Spinal cord (tissue), 10 donors: ENCODE data around the gene ZCCHC14. TPM values are rescaled to one million over a fixed set of nuclear protein-coding genes. Genes with fewer than 3 reads are reported as not detected.
A peak's percentile ranks its signal among the peaks of the same experiment; 100 is the strongest.

Experiments
- DNase-seq, 6 donors: peaks; one replicate each; pipeline versions ENCODE4 v3.0.0 to v3.0.0-alpha.2; 2013 to 2015; ENCODE audit warnings: low spot score in 6 of 6, low read depth in 4 of 6
- H3K27ac ChIP-seq: one replicate; pipeline ENCODE4 v1.5.1; 2013; ENCODE audit warnings: low read depth, low read length, control low read depth
- H3K27me3 ChIP-seq: one replicate; pipeline ENCODE4 v1.6.1; 2013; ENCODE audit warnings: low read length; ENCODE audit not compliant: control insufficient read depth, insufficient read depth
- H3K36me3 ChIP-seq: one replicate; pipeline ENCODE4 v1.6.1; 2013; ENCODE audit warnings: low read length; ENCODE audit not compliant: control insufficient read depth, insufficient read depth
- H3K4me1 ChIP-seq: one replicate; pipeline ENCODE4 v1.6.1; 2013; ENCODE audit warnings: low read length; ENCODE audit not compliant: control insufficient read depth, insufficient read depth
- H3K4me3 ChIP-seq: one replicate; pipeline ENCODE4 v1.5.1; 2013; ENCODE audit warnings: low read depth, low read length, control low read depth
- H3K9me3 ChIP-seq: one replicate; pipeline ENCODE4 v1.6.1; 2013; ENCODE audit warnings: low read length; ENCODE audit not compliant: control insufficient read depth, insufficient read depth
- WGBS: methylation state at CpG from one replicate; pipeline ENCODE4 v1.1.5; 2013; ENCODE audit warnings: missing lambda C conversion rate; ENCODE audit not compliant: insufficient coverage; 5-methylcytosine and 5-hydroxymethylcytosine counted together
- polyA plus RNA-seq, 2 donors: library from polyadenylated mRNA; unstranded; fragments of 120-200 nt; gene quantifications; one replicate each; pipeline ENCODE4 v1.2.1, GENCODE V29; 2013; ENCODE audit not compliant: insufficient read length in 2 of 2
- total RNA-seq, 2 donors: library from RNA; depleted of rRNA in 1 of 2; stranded (reverse); fragments of 120-200 nt in 1 of 2; fragments of >200 nt in 1 of 2; gene quantifications; one replicate each; pipeline versions ENCODE4 v1.2.3 to v1.2.4, GENCODE V29; 2013 to 2014
- donor health status: healthy.

The ZCCHC14 gene
- total and polyA plus RNA-seq, 4 donors = 16.8 to 43.5 (median 27.2) TPM

- Histone ChIP-seq H3K4me3 (no peak overlapping the region), H3K9me3 (no peaks in the 10 kb centered on the region), H3K27ac (peak overlapping the region; percentile 76), H3K27me3 (no peaks in the 10 kb centered on the region), H3K36me3 (peaks cover 25% of the 10 kb centered on the region), H3K4me1 (peaks cover 43% of the 10 kb centered on the region)
- DNase-seq = peak in 1 of 6 donors; percentile 27
- 66% methylated on average over 13 of the region's 22 CpGs for WGBS
Measured at GRCh38 chr16:87463722-87464690, 28.8 kb downstream of the ZCCHC14 start.

- H3K36me3 ChIP-seq = peaks cover 44% of the 10 kb centered on the region
- H3K9me3 ChIP-seq = no peaks in the 10 kb centered on the region
- H3K4me1 ChIP-seq = peaks cover 38% of the 10 kb centered on the region
- peak overlapping the region; percentile 7 for H3K27ac ChIP-seq
- 17% methylated on average over 2 of the region's 11 CpGs for WGBS
- peak in 2 of 6 donors; percentile 38 to 41 for DNase-seq
- no peaks in the 10 kb centered on the region for H3K27me3 ChIP-seq
- H3K4me3 ChIP-seq = no peak overlapping the region
Measured at GRCh38 chr16:87461466-87461991, 31.3 kb downstream of the ZCCHC14 start.

GRCh38 chr16:87460936-87461335 is 31.9 kb downstream of the ZCCHC14 start:
- H3K36me3 ChIP-seq = peaks cover 44% of the 10 kb centered on the region
- H3K27me3 ChIP-seq = no peaks in the 10 kb centered on the region
- WGBS = 89% methylated on average over 3 of the region's 10 CpGs
- no peak for DNase-seq
- no peaks in the 10 kb centered on the region for H3K9me3 ChIP-seq
- no peak overlapping the region for H3K27ac ChIP-seq
- peaks cover 33% of the 10 kb centered on the region for H3K4me1 ChIP-seq
- no peak overlapping the region for H3K4me3 ChIP-seq

GRCh38 chr16:87459833-87460232 is 33.0 kb downstream of the ZCCHC14 start:
- Histone ChIP-seq H3K9me3 (no peaks in the 10 kb centered on the region), H3K36me3 (peaks cover 44% of the 10 kb centered on the region), H3K4me3 (no peak overlapping the region), H3K27me3 (no peaks in the 10 kb centered on the region), H3K4me1 (peaks cover 22% of the 10 kb centered on the region), H3K27ac (no peak overlapping the region)
- 94% methylated on average over 6 of the region's 9 CpGs for WGBS
- DNase-seq = no peak

- Histone ChIP-seq H3K36me3 (peaks cover 45% of the 10 kb centered on the region), H3K4me1 (peaks cover 14% of the 10 kb centered on the region), H3K9me3 (no peaks in the 10 kb centered on the region), H3K27me3 (no peaks in the 10 kb centered on the region), H3K27ac (no peak overlapping the region), H3K4me3 (no peak overlapping the region)
- DNase-seq = no peak
- 86% methylated on average over 9 of the region's 15 CpGs for WGBS
Measured at GRCh38 chr16:87459027-87459426, 33.8 kb downstream of the ZCCHC14 start.

GRCh38 chr16:87458424-87458915 is 34.4 kb downstream of the ZCCHC14 start:
- Histone ChIP-seq H3K9me3 (no peaks in the 10 kb centered on the region), H3K27me3 (no peaks in the 10 kb centered on the region), H3K4me3 (no peak overlapping the region), H3K36me3 (peaks cover 40% of the 10 kb centered on the region), H3K4me1 (peaks cover 9% of the 10 kb centered on the region), H3K27ac (no peak overlapping the region)
- DNase-seq = no peak
- 92% methylated on average over 20 of the region's 23 CpGs for WGBS

GRCh38 chr16:87457709-87458423 is 35.0 kb downstream of the ZCCHC14 start:
- Histone ChIP-seq H3K27ac (no peak overlapping the region), H3K27me3 (no peaks in the 10 kb centered on the region), H3K4me3 (no peak overlapping the region), H3K36me3 (peaks cover 45% of the 10 kb centered on the region), H3K9me3 (no peaks in the 10 kb centered on the region), H3K4me1 (peaks cover 14% of the 10 kb centered on the region)
- 74% methylated on average over 15 of the region's 22 CpGs for WGBS
- no peak for DNase-seq

- peaks cover 14% of the 10 kb centered on the region for H3K4me1 ChIP-seq
- no peak for DNase-seq
- no peak overlapping the region for H3K4me3 ChIP-seq
- H3K9me3 ChIP-seq = no peaks in the 10 kb centered on the region
- no peaks in the 10 kb centered on the region for H3K27me3 ChIP-seq
- no peak overlapping the region for H3K27ac ChIP-seq
- WGBS = 62% methylated on average over 4 of the region's 4 CpGs
- H3K36me3 ChIP-seq = peaks cover 51% of the 10 kb centered on the region
Measured at GRCh38 chr16:87457061-87457611, 35.7 kb downstream of the ZCCHC14 start.

- Histone ChIP-seq H3K27ac (no peak overlapping the region), H3K4me1 (peaks cover 7% of the 10 kb centered on the region), H3K27me3 (no peaks in the 10 kb centered on the region), H3K9me3 (no peaks in the 10 kb centered on the region), H3K4me3 (no peak overlapping the region), H3K36me3 (peaks cover 60% of the 10 kb centered on the region)
- no CpG with 5 or more reads among the region's 3 CpGs for WGBS
- DNase-seq = no peak
Measured at GRCh38 chr16:87454391-87454790, 38.4 kb downstream of the ZCCHC14 start.
